H9 (cell line): ENCODE data around the gene VWA5B1. TPM values are rescaled to one million over a fixed set of nuclear protein-coding genes. Genes with fewer than 3 reads are reported as not detected.

Experiments used
- DNase-seq: peaks from one replicate; pipeline ENCODE4 v3.0.0-alpha.2; 2017
- H2AFZ ChIP-seq: one replicate; pipeline ENCODE4 v1.6.1; 2013; ENCODE audit warnings: mild to moderate bottlenecking, low read length, control low read depth, moderate library complexity
- H2AK5ac ChIP-seq: 2 replicates; pipeline ENCODE4 v1.6.1; 2013; ENCODE audit warnings: low read length, control low read depth, mixed read lengths; ENCODE audit not compliant: insufficient read length
- H2BK120ac ChIP-seq: one replicate; pipeline ENCODE4 v1.6.1; 2013; ENCODE audit warnings: low read depth, mild to moderate bottlenecking, low read length, control low read depth, inconsistent platforms; ENCODE audit not compliant: poor library complexity, severe bottlenecking
- H2BK12ac ChIP-seq: 2 replicates; pipeline ENCODE4 v1.6.1; 2013; ENCODE audit warnings: low read length, control low read depth, mixed read lengths, low read depth; ENCODE audit not compliant: insufficient read length
- H2BK15ac ChIP-seq: 2 replicates; pipeline ENCODE4 v1.6.1; 2013; ENCODE audit warnings: low read depth, low read length, control low read depth
- H2BK20ac ChIP-seq: one replicate; pipeline ENCODE4 v1.6.1; 2013; ENCODE audit warnings: low read depth, mild to moderate bottlenecking, low read length, control low read depth, inconsistent platforms; ENCODE audit not compliant: poor library complexity, severe bottlenecking
- H2BK5ac ChIP-seq: 2 replicates; pipeline ENCODE4 v1.6.1; 2013; ENCODE audit warnings: low read length, control low read depth, mixed read lengths; ENCODE audit not compliant: insufficient read length
- H3K14ac ChIP-seq: 2 replicates; pipeline ENCODE4 v1.6.1; 2013; ENCODE audit warnings: low read length, control low read depth; ENCODE audit not compliant: insufficient read depth
- H3K18ac ChIP-seq: 2 replicates; pipeline ENCODE4 v1.6.1; 2013; ENCODE audit warnings: low read depth, mild to moderate bottlenecking, mixed read lengths, low read length, control low read depth; ENCODE audit not compliant: insufficient read length
- H3K23ac ChIP-seq: 2 replicates; pipeline ENCODE4 v1.6.1; 2013; ENCODE audit warnings: low read length, control low read depth, mixed read lengths, low read depth; ENCODE audit not compliant: insufficient read length
- H3K23me2 ChIP-seq: 2 replicates; pipeline ENCODE4 v1.6.1; 2013; ENCODE audit warnings: low read depth, mild to moderate bottlenecking, mixed read lengths, low read length, control low read depth; ENCODE audit not compliant: insufficient read length, poor library complexity, severe bottlenecking
- H3K27ac ChIP-seq: 2 replicates; pipeline ENCODE4 v1.5.1; 2013; ENCODE audit warnings: low read length, control low read depth, mixed read lengths, low read depth; ENCODE audit not compliant: insufficient read length
- H3K27me3 ChIP-seq: 2 replicates; pipeline ENCODE4 v1.6.1; 2013; ENCODE audit warnings: low read length, control low read depth, inconsistent platforms; ENCODE audit not compliant: insufficient read depth
- H3K4ac ChIP-seq: 2 replicates; pipeline ENCODE4 v1.6.1; 2013; ENCODE audit warnings: low read depth, mild to moderate bottlenecking, control low read depth, inconsistent platforms, low read length, moderate library complexity
- H3K4me1 ChIP-seq: 2 replicates; pipeline ENCODE4 v1.6.1; 2013; ENCODE audit warnings: low read length, control low read depth, inconsistent platforms; ENCODE audit not compliant: insufficient read depth
- H3K4me2 ChIP-seq: 2 replicates; pipeline ENCODE4 v1.6.1; 2013; ENCODE audit warnings: low read length, control low read depth, mixed read lengths; ENCODE audit not compliant: insufficient read length, insufficient read depth
- H3K56ac ChIP-seq: 2 replicates; pipeline ENCODE4 v1.6.1; 2013; ENCODE audit warnings: low read depth, mild to moderate bottlenecking, mixed read lengths, low read length, control low read depth; ENCODE audit not compliant: insufficient read length
- H3K79me1 ChIP-seq: 2 replicates; pipeline ENCODE4 v1.6.1; 2013; ENCODE audit warnings: low read depth, mild to moderate bottlenecking, moderate library complexity, low read length, control low read depth, inconsistent platforms; ENCODE audit not compliant: insufficient read depth, poor library complexity, severe bottlenecking
- H3K79me2 ChIP-seq: 2 replicates; pipeline ENCODE4 v1.6.1; 2013; ENCODE audit warnings: low read length, control low read depth, inconsistent platforms; ENCODE audit not compliant: insufficient read depth
- H3K9ac ChIP-seq: 2 replicates; pipeline ENCODE4 v1.6.1; 2013; ENCODE audit warnings: low read length, control low read depth, mixed read lengths; ENCODE audit not compliant: insufficient read length; ENCODE audit errors: extremely low read depth
- H3K9me3 ChIP-seq: one replicate; pipeline ENCODE4 v1.6.1; 2013; ENCODE audit warnings: low read depth, low read length, inconsistent platforms; ENCODE audit not compliant: control insufficient read depth
- H3T11ph ChIP-seq: one replicate; pipeline ENCODE4 v1.6.1; 2013; ENCODE audit warnings: mild to moderate bottlenecking, low read length, control low read depth, inconsistent platforms
- H4K20me1 ChIP-seq: one replicate; pipeline ENCODE4 v1.6.1; 2013; ENCODE audit not compliant: control insufficient read depth, insufficient read length, insufficient read depth
- H4K5ac ChIP-seq: 2 replicates; pipeline ENCODE4 v1.6.1; 2013; ENCODE audit warnings: low read depth, mild to moderate bottlenecking, mixed read lengths, low read length, control low read depth; ENCODE audit not compliant: insufficient read length
- H4K8ac ChIP-seq: replicated peaks from 2 replicates; pipeline ENCODE4 v1.6.1; 2013; ENCODE audit warnings: low read length, control low read depth, mixed read lengths, low read depth; ENCODE audit not compliant: insufficient read length
- H4K91ac ChIP-seq: 2 replicates; pipeline ENCODE4 v1.6.1; 2013; ENCODE audit warnings: low read depth, mild to moderate bottlenecking, moderate library complexity, mixed read lengths, low read length, control low read depth; ENCODE audit not compliant: insufficient read length
- H3K27ac Mint-ChIP-seq, 3 experiments: 2 replicates in 2 of 3; 3 replicates in 1 of 3; pipeline ENCODE4 v1.8.0; 2020 to 2021; ENCODE audit warnings: mixed read lengths in 3 of 3, mild to moderate bottlenecking in 1 of 3, moderate library complexity in 1 of 3
- H3K27me3 Mint-ChIP-seq: 2 replicates; pipeline ENCODE4 v1.8.0; 2021; ENCODE audit warnings: low read depth, mild to moderate bottlenecking, moderate library complexity, mixed read lengths
- H3K36me3 Mint-ChIP-seq, 3 experiments: 2 replicates in 2 of 3; 3 replicates in 1 of 3; pipeline ENCODE4 v1.8.0; 2020 to 2021; ENCODE audit warnings: low read depth in 3 of 3, mixed read lengths in 3 of 3; ENCODE audit not compliant: insufficient read depth in 1 of 3
- H3K4me1 Mint-ChIP-seq, 2 experiments: 2 replicates each; pipeline ENCODE4 v1.8.0; 2020; ENCODE audit warnings: mixed read lengths in 2 of 2
- H3K4me3 Mint-ChIP-seq, 2 experiments: 2 replicates in 1 of 2; 3 replicates in 1 of 2; pipeline ENCODE4 v1.8.0; 2020 to 2021; ENCODE audit warnings: mild to moderate bottlenecking in 2 of 2, mixed read lengths in 2 of 2, moderate library complexity in 1 of 2
- H3K9me3 Mint-ChIP-seq, 2 experiments: 2 replicates in 1 of 2; 3 replicates in 1 of 2; pipeline ENCODE4 v1.8.0; 2020; ENCODE audit warnings: mild to moderate bottlenecking in 2 of 2, mixed read lengths in 2 of 2, moderate library complexity in 1 of 2
- CTCF ChIP-seq: fragments of 200-600 bp; sonication (generic); conservative IDR thresholded peaks from 3 replicates; pipeline ENCODE4 v1.8.0; 2021; ENCODE audit warnings: antibody characterized with exemption, mild to moderate bottlenecking
- WGBS: extraction: QIAGEN DNeasy Blood & Tissue Kit; methylation state at CpG from one replicate; pipeline ENCODE4 v1.1.7; 2013; ENCODE audit warnings: missing lambda C conversion rate, low lambda C conversion rate, mixed read lengths; ENCODE audit not compliant: insufficient read length; ENCODE audit errors: extremely low coverage; 5-methylcytosine and 5-hydroxymethylcytosine counted together
- total RNA-seq: library from RNA; stranded (reverse); gene quantifications from 2 replicates; pipeline ENCODE4 v1.2.1, GENCODE V29; 2021

Gene VWA5B1
- total RNA-seq, 1 experiment from 2014 or later = not detected

GRCh38 chr1:20349971-20350370 lies 59.3 kb downstream of the VWA5B1 start:
- Mint-ChIP-seq H3K4me3 (no peak overlapping the region), H3K9me3 (peaks cover 0 to 5% of the 10 kb centered on the region in 2 experiments; a peak in 4 of 5 replicates), H3K27ac (no peak overlapping the region), H3K4me1 (peaks cover 0 to 5% of the 10 kb centered on the region in 2 experiments; a peak in 2 of 4 replicates), H3K27me3 (peaks cover 18% of the 10 kb centered on the region), H3K36me3 (no peaks in the 10 kb centered on the region)
- H2AFZ ChIP-seq = no peak overlapping the region
- H2BK15ac ChIP-seq = no peak overlapping the region
- DNase-seq = no peak
- no peak overlapping the region for H2BK5ac ChIP-seq
- no peak overlapping the region for H2BK12ac ChIP-seq
- no peak overlapping the region for H4K8ac ChIP-seq
- H2BK120ac ChIP-seq = no peak overlapping the region
- no peak overlapping the region for H3T11ph ChIP-seq
- H3K27ac ChIP-seq = no peak overlapping the region
- no peak overlapping the region for H3K18ac ChIP-seq
- H2BK20ac ChIP-seq = no peak overlapping the region
- H3K4me1 ChIP-seq = no peaks in the 10 kb centered on the region
- no peaks in the 10 kb centered on the region for H3K79me2 ChIP-seq
- no peaks in the 10 kb centered on the region for H4K20me1 ChIP-seq
- no peak overlapping the region for H3K23ac ChIP-seq
- no peak overlapping the region for H3K56ac ChIP-seq
- no peak overlapping the region for H3K14ac ChIP-seq
- TF ChIP-seq CTCF = no peak
- no peaks in the 10 kb centered on the region for H3K79me1 ChIP-seq
- no peaks in the 10 kb centered on the region for H3K23me2 ChIP-seq
- H3K9ac ChIP-seq = no peak overlapping the region
- H3K4me2 ChIP-seq = no peak overlapping the region
- no peak overlapping the region for H4K5ac ChIP-seq
- no peak overlapping the region for H2AK5ac ChIP-seq
- H3K4ac ChIP-seq = no peak overlapping the region
- WGBS = no CpG with 5 or more reads among the region's 12 CpGs
- no peaks in the 10 kb centered on the region for H3K27me3 ChIP-seq
- H3K9me3 ChIP-seq = no peaks in the 10 kb centered on the region
- no peak overlapping the region for H4K91ac ChIP-seq
